NK-92 (cell line): ENCODE data around the gene NCK2.

Experiments
- DNase-seq: peaks from one replicate; lab custom pipeline; 2025; ENCODE audit not compliant: unreplicated experiment; lab: John Stamatoyannopoulos, UW

The NCK2 gene

DNA sequence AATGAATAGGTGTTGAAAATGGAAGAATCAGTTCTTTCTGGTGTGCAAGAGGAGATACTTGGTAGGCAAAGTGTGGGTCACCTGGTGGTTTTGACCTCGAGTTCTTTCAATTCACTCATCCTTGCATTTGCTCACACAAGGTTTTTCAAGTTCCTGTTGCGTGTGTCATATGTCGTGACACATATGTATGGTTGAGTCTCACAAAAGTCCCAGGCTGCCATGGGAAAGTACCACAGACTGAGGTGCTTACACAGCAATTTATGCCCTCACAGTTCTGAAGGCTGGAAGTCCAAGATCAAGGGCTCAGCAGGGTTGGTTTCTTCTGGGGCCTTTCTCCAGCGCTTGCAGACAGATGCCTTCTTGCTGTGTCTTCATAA is 64.4 kb downstream of the NCK2 start:
- no peak for DNase-seq

DNA sequence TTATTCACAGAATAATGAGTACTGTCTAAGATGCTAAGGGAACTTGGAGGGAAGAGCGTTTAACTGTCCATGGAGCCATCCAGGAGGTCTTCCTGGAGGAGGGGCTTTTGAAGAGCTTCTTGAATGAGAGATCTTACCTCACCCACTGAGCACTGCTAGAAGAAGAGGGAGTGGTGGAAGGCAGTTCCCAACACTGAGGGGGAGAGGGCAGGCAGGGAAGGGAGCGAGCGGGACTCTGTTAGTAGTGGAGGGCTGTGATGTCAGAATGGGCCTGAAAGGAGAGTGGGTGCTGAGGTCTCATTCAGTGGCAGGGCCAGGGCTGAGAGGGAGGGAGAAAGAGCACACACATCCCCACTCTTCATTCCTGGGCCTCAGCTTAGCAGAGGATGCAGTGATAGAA is 65.0 kb downstream of the NCK2 start:
- DNase-seq: no peak

DNA sequence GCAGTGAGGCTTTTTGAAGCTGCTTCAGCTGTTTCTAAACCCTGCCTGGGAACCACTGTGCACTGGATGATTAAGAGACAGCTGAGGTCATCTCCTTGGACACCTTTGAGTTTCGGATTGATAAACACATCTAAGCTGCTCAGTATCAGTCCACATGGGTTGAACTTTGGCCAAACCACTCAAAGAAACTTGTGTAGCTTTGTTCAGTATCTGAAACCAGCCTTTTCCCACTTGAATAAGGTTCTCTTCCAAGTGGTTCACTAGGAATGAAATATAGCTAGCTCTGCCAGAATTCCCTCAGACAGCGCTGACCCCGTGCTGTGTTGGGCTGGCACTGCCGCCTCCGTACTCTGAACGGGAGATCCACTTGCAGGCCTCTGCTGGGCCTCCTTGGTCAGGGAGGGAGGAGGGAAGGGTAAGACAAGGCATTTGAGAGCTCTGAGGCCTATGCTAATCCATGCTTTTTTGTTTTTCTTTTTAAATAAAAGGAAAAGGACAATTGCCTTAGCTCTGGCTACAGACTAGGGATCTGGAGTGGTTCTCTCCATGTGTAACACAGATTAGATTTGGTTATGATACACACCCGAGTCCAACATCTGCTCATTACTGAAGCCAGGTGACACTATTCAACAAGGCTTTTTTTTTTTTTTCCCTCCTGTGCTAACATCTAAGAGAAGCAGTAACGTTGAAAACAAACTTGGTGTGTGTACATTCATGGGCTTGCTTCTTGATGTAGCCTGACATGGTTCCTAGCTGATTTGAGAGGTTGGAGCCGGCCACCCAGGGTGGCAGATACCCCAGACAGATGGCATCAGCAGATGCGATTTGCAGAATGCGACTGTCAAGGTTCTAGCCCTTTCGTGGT is 67.7 kb downstream of the NCK2 start:
- DNase-seq: no peak

DNA sequence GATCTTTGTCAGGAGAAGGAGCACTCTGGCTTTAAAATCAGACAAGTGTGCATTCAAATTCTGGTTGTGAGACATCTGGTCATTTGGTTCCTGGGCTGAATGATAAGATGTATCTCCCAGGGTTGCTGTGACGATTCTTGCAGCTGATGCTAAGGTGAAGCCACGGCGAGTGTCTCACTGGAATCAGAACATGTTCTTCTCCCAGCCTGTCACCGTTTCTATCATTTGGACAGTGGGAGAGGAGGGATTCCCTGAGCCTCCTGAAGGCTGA is 68.3 kb downstream of the NCK2 start:
- DNase-seq: no peak

DNA sequence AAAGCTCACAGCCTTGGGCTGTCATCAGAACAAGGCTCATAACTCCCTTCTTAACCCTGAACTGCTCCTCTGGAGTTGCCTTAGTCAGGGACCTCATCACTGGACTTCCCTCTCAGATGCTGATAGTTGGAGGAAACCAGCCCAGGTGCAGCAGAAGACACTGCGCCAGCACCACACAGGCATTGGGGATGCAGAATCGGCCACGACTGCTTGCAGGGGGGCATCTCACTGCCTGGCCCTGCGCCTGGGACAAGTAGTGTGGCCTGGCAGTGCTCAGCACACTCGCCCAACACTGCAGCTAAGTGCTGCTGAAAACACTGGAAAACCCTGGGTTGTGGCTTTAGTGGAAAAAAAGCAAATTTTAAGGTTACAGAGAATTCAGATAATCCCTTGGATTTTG is 68.7 kb downstream of the NCK2 start:
- DNase-seq: no peak

DNA sequence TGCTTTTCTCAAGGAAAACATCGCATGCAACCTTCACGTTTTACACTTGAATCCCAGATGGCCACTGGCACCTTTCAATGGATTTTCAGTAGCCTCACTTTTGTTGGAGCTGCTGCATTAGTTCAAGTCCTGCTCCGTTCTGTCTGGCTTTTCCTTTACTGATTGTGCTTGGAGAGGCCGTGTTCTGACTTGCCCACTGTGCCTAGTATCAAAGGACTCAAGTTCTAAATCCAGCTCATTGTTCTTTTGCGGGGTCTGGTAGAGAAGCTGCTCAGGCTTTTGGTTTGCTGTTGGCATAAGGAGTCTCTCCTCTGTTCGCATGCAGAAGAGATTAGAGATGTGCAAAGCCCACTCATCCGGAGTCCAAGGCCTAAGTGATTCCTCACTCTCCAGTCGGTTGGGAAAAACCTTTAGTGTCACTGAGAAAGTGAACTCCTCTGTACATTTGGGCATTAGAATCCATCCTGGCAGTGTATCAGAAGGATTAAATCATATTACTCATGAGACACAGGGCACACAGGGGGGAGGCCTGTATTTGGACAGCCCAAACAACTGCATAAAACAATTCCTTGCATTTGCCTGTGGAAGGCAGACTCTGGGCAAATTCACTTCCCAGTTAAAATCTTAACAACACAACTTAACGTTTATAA is 69.7 kb downstream of the NCK2 start:
- DNase-seq: no peak

DNA sequence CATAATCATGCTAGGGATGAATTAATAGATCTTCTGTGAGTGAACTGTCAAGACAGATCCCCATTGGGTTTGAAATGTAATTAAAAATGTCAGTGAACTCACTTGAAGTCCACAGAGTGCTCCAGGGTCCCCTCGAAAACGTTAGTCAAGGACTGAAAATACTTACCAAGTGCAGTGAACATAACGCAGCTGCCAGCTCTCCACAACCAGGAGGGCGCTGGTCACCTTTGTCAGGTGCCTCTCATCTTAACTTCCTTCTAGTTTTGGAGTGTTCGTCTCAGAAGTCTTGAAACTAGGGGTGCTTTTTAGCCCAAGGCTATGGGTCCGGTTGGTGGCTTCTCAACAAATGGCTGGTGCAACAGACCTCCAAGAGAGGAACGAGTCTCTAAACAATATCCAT is 70.7 kb downstream of the NCK2 start:
- DNase-seq: no peak

DNA sequence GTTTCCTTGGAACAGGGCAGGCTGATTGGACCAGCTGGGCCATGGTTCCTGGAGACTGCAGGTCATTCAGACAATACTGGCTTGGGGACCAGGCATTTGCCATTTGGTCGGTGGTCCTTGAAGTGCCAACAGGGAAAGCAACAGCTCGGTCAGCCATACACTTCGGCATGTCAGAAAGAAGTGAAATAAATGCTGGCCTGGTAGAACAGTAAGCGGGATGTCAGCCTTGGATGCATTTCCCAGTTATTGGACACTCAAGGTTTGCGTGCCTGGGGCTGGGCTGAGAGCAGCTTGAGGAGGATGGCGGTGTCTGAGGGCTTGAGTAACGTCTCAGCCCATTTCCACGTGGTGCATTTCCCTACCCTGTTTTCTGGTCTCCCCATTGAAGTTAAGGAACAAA is 75.4 kb downstream of the NCK2 start:
- DNase-seq: no peak

DNA sequence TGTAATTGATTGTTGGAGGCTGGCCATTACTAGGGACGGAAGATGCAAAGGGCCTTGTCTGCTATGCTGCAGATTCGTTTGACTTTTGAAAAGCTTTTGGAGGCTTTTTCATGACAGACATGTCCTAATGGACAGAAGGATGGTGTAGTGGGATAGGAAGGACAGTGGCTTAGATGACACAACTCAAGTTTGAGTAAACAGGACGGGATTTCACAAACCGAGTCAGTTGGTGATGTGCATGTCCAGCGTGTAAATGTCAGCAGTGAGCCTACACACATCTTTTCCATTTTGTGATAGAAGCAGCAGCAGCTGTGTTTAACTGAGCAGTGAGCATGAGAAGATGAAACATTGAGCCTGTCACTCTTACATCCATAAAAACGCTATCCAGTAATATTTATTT is 76.0 kb downstream of the NCK2 start:
- DNase-seq: no peak

DNA sequence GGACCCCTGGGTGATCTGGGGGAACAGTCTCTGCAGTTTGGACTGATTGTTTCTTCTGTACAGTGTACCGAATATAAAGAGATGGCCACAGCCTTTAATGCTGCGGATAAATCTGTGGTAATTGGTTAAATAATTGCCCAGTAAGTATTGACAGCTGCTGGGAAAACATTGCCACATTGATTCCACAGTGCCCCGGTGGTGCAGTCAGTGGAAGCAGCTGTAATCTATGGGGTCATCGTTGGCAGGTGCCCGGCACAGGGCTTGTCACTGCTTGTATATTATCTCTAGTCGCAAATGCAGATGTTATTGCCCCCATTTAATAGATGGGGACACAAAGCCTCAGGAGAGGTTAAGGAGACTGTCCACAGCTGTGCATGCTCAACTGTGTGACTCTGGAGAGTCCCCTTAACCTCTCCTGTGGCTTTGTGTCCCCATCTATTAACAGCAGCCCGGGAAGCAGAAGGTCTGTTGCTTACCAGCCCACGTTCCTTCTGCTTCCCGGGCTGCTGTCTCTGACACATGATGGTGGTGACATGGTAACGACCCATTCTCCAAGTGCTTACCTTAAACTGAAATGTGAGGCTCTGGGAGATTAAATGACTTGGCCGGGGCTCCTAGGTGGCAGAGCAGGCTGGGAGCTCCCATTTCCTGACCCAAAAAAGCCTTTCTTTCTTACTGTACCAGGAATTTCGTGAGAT is 76.9 kb downstream of the NCK2 start:
- DNase-seq: no peak

DNA sequence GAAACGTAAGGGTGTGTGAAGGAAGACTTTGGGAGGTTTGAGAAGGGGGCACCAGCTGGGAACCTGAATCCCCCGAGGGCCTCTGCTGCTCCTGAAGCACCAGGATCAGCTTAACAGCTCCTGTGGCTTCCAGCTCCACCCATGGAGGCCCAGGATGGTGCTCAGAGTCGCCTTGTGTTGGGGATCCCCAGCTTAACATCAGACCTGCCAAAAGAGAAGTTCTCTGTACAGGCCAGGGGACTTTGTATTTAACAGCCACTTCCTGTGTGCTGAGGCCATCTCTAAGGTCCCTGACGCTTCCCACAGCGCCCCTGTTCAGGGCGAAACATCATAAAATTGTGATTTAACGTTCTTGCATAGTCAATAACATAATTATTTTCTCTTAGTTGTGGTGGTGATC is 77.5 kb downstream of the NCK2 start:
- DNase-seq: no peak

DNA sequence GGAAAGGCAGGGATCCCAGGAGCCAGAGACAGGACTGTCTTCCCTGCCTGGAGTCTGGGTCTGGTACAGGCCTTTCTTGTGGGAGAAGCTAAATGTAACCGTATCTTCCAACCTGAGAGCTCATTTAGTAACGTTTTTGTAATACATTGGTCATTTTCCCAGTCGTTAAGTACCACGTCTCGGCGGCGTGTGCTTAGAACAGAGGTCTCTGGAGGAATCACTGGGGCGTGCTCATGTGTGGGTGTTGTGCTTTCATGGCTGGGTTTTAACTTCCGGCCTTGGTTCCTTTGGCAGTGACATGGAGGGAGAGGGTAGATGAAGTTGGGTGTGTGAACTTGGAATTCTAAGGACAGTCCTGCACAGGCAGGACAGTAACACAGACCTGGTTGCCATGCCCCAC is 79.7 kb downstream of the NCK2 start:
- no peak for DNase-seq

DNA sequence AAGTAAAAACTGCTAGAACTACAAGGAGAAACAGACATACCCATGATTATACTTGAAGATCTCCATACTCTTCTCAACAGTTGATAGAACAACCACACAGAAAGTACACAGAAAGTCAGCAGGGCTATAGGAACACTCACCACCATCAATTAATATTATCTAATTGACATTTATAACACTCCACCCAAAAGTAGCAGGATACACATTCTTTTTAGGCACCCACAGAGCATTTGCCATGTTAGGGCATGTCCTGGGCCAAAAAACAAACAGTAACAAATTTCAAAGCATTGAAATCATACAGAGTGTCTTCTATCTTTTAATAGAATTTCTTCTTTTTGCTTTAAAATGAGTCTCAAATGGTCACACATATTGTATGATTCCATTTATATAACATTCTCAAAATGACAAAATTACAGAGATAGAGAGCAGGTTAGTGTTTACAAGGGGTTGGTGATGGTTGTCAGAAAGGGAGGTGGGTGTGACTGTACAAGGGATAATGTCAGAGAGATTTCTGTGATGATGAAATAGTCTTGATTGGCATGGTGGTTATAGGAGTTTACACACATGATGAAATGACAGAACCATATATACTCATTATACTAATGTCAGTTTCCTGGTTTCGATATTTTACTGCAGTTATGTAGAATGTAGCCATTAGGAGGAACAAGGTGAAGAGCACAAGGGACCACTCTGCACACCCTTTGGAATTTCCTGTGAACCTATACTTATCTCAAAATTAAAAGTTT is 82.8 kb downstream of the NCK2 start:
- DNase-seq: no peak

DNA sequence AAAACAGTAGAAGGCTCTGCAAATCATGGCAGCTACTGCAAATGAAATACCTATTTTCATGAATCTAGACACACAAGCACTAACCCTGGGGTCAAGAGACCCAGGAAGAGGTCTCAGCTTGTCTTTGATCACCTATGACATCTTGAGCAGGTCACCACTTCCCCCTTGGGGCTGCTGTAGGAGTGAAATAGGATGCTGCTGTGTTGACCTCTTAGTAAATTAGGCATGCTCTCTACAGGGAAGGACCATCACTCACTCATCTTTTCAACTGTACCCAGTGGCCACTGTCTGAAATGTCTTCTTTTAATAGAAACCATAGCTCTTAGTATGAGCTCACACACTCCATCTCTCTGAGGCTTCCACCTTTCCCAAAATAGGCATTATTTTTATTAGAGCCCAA is 83.8 kb downstream of the NCK2 start:
- DNase-seq: no peak

DNA sequence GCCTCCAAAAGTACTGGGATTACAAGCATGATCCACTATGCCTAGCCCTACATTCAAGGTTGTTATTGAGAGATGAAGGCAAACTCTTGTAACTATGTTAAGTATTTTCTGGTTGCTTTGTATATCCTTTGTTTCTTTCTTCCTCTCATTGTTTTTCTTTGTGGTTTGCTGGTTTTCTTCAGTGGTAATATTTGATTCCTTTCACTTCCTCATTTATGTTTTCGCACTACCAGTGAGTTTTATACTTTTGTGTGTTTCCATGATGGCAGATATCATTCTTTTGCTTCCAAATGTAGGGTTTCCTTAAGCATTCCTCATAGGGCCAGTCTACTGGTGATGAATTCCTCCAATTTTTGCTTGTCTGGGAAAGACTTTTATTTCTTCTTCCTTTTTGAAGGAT is 90.2 kb downstream of the NCK2 start:
- no peak for DNase-seq

DNA sequence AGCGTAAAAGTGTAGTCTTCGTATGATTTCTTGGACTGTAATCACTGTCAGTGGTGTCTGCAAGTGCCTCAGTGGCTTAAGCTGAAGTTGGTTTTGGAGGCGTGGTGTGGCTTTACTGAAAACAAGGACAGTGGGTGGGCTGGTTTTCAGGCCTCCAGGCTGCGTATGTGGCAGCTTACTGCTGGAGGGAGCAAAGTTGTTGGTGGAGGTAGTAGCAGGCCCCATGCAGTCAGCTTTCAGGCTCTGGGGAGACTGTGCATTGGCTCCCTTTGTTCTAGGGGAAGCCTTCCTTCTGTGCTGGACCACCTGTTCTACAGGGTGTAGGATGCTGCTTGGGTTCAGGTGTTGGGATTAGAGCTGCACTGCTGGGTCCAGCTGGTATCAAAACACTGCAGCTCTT is 91.6 kb downstream of the NCK2 start:
- no peak for DNase-seq

DNA sequence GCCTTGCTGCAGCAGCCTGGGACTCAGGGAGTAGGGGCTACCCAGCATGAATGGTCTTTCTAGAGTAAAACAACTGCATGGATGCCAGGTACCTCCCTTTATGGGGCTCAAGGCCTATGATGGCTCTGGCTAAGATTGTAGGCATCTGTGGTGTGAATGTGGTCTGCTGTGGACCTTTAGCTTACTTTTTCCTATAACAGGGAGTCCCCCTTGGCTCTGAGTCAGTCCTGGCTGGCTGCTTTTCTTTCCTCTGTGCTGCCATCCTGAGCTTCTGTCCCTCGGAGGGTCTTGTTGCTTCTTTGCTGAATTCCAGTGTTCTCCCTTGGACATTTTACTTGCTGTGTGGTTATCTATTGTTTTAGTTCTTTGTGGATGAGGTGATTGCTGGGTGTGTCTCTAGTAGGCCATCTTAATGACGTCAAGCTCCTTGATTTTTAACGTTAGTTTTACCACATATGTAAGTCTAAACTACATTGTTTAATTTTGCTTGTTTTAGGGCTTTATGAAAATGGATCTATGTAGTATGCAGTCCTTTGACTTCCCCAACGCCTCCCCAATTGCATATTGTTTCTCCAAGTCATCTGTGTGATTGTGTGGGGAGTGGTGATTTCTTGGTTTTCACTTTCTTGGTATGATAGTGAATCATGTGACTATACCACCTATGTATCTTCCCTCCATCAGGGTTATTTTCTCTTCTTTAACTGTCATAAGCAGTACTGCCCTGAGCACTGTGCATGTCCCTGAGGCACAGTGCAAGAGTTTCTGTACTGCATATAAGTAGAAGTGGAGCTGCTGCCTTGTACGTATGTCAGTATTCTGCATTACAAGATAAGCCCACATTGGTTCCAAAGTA is 92.4 kb downstream of the NCK2 start:
- no peak for DNase-seq

DNA sequence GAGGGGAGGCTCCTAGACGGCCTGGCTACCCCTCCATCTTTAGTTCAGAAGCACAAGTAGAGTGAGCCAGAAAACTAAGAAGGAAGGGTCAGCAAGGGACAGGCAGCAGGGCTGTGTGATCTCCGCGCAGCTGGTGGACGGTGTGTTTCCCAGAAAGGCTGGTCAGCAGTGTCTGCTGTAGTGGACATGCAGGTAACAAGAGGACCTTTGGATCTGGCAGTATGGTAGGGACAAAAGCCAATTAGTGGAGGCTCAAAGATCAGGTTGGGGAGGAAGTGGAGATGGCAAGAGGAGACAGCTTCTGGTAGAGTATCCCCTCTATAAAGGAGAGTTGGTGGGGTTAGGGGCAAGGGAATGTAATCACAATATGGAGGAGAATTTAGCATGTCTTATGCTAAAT is 95.1 kb downstream of the NCK2 start:
- no peak for DNase-seq

DNA sequence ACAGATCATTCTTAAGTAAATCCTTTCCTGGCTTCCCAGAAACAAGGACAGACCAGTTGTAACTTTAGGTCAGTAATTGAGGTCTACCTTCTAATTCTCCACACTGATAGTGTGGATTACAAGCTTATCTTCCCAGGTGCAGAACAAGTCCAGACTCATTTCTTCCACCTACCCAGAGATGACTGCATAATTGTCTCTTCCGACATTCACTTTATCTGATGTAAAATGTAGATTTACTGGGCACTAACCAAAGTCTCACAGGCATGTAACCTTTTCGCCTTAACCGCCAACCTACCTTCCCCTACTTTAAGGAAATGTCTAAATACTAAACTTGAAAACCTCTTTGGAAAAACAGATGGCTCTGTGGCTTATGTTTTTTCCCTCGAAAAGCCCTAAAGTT is 96.2 kb downstream of the NCK2 start:
- DNase-seq: no peak

DNA sequence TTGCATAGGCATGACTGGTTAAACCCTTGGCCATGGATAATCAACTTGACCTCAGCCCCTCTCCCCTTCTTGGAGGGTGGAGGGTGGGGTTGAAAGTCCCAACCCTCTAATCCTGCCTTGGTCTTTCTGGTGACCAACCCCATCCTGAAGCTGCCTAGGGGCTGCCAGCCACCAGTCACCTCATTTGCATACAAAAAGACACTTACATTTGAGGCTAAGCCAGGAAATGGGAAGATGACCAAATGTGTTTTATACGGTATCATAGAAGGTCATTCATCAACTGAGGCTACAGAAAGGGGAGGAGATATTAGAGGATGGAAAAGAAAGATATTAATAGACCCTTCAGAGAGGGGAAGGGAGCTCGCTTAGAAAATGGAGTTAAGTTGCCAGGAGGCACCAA is 96.8 kb downstream of the NCK2 start:
- no peak for DNase-seq

DNA sequence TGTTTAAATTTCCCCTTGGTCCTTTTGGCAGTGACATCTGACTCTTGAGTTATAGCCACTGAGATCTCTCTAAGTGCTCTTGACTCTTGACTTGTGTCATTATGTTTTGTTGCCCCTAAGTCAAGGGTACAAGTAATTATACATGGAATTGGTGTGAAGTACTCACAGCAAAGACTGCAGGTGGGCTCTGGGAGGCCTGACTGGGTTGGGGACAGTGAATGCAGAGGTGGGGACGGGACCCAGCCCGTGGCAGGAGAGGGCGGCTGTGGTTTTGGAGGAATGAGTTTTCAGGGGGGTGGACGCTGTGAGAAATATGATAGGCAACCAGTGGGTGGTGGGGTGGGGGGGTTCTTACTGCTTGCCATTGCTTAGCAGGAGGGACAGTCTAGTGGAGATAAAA is 97.8 kb downstream of the NCK2 start:
- DNase-seq: no peak
